WI38 (cell line): ENCODE results near the gene SARDH.

Experiments used
- H3K4me3 ChIP-seq: 2 replicates; pipeline ENCODE4 v1.5.1; 2011; ENCODE audit warnings: low read depth, mild to moderate bottlenecking, control low read depth, low read length
- CTCF ChIP-seq: IDR thresholded peaks from 2 replicates; pipeline ENCODE4 v1.5.1; 2012; ENCODE audit warnings: low read depth, mild to moderate bottlenecking, control low read depth, low read length

The SARDH gene

GRCh38 chr9:133635533-133636531 is 102.3 kb downstream of the SARDH start, which contains the start of gene DBH:
TSS of gene DBH (plus strand) at chr9:133636363. CDS start at chr9:133636372, 9 bp downstream.
- TF ChIP-seq CTCF: no peak
- H3K4me3 ChIP-seq: no peak within 1 kb of the TSS

GRCh38 chr9:133635098-133635497 is 103.1 kb downstream of the SARDH start:
- TF ChIP-seq CTCF: no peak

GRCh38 chr9:133634081-133634691 is 104.0 kb downstream of the SARDH start:
- H3K4me3 ChIP-seq: no peak overlapping the region
- no peak for TF ChIP-seq CTCF

More at GRCh38 chr9:133635098-133635497, 103.1 kb downstream of the SARDH start:
- H3K4me3 ChIP-seq: no peak overlapping the region

GRCh38 chr9:133633681-133634080 is 104.5 kb downstream of the SARDH start:
- no peak for TF ChIP-seq CTCF
- no peak overlapping the region for H3K4me3 ChIP-seq

- no peak for TF ChIP-seq CTCF
- H3K4me3 ChIP-seq: no peak overlapping the region
Observed at GRCh38 chr9:133632806-133633680, 105.1 kb downstream of the SARDH start.

- no peak overlapping the region for H3K4me3 ChIP-seq
- no peak for TF ChIP-seq CTCF
Observed at GRCh38 chr9:133631111-133631510, 107.0 kb downstream of the SARDH start.
